DND-41 (cell line): ENCODE measurements around the gene TMPRSS4.

Experiments used
- EZH2 ChIP-seq: IDR thresholded peaks from 3 replicates; pipeline ENCODE4 v1.6.1; 2012; ENCODE audit warnings: borderline replicate concordance, low read depth, mild to moderate bottlenecking, moderate library complexity, low read length, inconsistent platforms; ENCODE audit not compliant: severe bottlenecking
- TF ChIP-seq, protein P1 (sequence below): IDR thresholded peaks from 2 replicates; pipeline ENCODE4 v1.5.1; 2012; ENCODE audit warnings: borderline replicate concordance, low read length, moderate library complexity, mild to moderate bottlenecking; ENCODE audit not compliant: poor library complexity, severe bottlenecking; ENCODE audit errors: extremely low read depth

GRCh38 chr11:118046964-118047700, 29.7 kb upstream of the TMPRSS4 start:
- TF ChIP-seq, protein P1, sequence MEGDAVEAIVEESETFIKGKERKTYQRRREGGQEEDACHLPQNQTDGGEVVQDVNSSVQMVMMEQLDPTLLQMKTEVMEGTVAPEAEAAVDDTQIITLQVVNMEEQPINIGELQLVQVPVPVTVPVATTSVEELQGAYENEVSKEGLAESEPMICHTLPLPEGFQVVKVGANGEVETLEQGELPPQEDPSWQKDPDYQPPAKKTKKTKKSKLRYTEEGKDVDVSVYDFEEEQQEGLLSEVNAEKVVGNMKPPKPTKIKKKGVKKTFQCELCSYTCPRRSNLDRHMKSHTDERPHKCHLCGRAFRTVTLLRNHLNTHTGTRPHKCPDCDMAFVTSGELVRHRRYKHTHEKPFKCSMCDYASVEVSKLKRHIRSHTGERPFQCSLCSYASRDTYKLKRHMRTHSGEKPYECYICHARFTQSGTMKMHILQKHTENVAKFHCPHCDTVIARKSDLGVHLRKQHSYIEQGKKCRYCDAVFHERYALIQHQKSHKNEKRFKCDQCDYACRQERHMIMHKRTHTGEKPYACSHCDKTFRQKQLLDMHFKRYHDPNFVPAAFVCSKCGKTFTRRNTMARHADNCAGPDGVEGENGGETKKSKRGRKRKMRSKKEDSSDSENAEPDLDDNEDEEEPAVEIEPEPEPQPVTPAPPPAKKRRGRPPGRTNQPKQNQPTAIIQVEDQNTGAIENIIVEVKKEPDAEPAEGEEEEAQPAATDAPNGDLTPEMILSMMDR, result no peak
- no peak for TF ChIP-seq EZH2
